Activated CD4-positive, alpha-beta T cell treated with anti-CD3 and anti-CD28 coated beads, Interleukin-2, amount 50 U/mL, for 1 hour (primary cell): ENCODE measurements around the gene WWOX.

Experiments used
- DNase-seq: peaks from one replicate; pipeline ENCODE4 v3.0.0-alpha.2; 2020

The WWOX gene

GRCh38 chr16:78278056-78278450 is 178.6 kb downstream of the WWOX start:
- DNase-seq: no peak

- no peak for DNase-seq
Measured at GRCh38 chr16:78281115-78281514, 181.7 kb downstream of the WWOX start.

GRCh38 chr16:78283548-78284251 is 184.2 kb downstream of the WWOX start:
- DNase-seq: no peak

DNA sequence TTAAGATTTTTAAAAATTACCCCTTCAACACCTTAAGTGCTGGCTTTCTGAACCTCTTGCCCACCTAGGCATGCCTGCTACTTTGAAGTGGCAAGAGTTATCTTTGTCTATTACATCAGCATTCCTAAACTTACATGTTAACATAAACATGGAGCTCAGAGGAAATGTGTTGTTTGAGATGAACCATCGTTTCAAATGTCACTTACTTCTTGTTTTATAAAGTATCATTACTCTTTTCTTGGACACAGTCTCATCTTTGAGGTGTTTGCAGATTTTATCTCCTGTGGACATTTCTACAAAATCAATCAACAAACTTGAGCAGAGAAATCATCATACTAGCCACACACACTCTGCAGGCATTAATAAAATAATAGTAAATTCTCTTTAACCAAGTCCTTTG is 184.9 kb downstream of the WWOX start:
- DNase-seq: no peak

DNA sequence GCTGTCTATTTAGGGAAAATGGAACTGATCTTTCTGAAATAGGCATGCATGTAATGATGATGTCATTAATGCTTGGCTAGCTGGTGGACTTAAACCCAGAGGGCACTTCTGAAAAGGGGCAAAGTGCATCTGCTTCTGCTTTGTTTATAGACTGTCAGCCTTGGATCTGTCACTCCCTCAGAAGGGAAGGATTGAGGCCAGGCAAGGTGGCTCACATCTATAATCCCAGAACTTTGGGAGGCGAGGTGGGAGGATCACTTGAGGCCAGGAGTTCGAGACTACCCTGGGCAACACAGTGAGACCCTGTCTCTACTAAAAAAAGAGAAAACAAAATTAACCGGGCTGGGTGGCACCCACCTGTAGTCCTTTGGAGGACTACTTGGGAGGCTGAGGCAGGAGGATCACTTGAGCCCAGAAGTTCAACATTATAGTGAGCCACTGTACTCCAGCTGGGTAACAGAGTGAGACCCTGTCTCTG is 185.5 kb downstream of the WWOX start:
- DNase-seq: no peak

- no peak for DNase-seq
Measured at GRCh38 chr16:78285437-78285922, 186.0 kb downstream of the WWOX start.

DNA sequence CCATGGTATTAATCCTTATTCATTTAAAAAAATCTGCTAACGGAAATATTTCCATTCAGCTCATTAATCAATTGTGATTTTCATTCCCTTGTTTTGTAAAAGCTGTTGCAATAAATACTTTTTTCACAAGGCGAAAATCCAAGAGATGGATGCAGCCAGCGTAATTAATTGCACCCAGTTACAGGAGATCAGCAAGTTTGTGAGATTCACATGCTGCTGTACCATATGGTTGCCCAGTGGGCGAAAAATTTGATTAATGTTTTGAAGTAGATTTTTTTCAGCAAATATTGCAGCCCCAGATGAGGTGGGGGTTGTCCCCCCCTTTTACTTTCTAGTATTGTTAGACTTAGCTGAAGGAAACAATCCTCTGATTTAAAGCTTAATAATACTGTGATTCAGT is 186.6 kb downstream of the WWOX start:
- DNase-seq: no peak

- no peak for DNase-seq
Measured at GRCh38 chr16:78288888-78289287, 189.4 kb downstream of the WWOX start.

DNA sequence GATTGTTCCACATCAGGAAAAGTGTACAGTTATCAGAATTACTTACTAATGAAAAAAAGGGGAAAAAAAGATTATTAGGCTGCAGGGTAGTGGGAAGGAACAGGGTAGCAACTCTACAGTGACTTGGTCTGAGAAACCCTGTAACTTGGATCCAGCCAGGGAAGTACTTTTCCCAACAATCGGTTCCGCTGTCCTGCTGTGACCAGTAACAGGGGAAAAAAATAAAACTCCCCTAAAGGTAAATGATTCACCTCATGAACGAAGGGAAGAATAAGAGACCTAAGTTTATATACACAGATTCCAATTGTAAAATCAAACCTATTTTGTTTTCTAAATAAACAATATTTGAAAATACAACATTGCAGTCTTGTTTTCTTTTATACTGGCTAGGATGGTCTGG is 189.9 kb downstream of the WWOX start:
- DNase-seq: no peak

DNA sequence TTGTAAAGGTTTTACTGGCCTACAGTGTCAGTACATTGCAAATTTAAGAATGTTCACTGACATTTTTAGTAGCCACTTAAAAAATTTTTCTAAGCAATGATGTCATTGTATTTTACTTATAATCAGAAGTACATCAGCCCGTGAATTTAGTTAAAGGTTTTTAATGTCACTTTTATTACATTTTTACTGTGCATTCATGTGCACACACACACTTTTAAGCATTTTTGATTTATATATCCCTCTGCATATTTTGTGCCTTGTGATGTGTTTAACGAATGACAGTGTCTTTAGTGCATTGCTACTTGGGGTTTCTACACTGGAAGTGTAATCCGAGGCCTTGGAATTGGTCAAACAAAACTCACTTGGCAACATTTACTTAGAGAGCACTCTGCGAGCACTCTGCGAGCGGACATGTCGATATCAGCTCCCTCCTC is 190.4 kb downstream of the WWOX start:
- DNase-seq: no peak

DNA sequence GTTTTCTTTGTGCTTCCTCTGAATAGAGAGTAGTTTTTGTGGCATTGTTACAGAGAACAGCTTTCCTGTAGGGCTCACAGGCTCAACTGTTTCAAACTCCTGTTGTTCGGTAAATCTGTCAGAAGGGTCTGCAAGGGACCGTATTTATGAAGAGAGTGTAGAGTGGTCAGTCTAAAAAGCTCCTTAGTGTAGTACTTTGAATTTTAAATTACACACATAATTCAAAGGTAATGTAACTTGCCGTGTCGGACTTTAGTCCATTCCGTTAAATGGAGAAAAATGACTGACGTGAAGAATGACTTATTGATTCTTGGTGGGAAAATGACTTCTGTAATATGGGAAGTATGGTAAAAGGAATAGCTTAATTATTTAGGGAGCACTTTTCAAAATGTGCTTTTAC is 190.9 kb downstream of the WWOX start:
- DNase-seq: no peak

GRCh38 chr16:78290872-78291591 is 191.6 kb downstream of the WWOX start:
- no peak for DNase-seq

- no peak for DNase-seq
Measured at GRCh38 chr16:78291604-78292003, 192.2 kb downstream of the WWOX start.

GRCh38 chr16:78292086-78292843 is 192.8 kb downstream of the WWOX start:
- DNase-seq: no peak

- DNase-seq: no peak
Measured at GRCh38 chr16:78292844-78293380, 193.5 kb downstream of the WWOX start.

DNA sequence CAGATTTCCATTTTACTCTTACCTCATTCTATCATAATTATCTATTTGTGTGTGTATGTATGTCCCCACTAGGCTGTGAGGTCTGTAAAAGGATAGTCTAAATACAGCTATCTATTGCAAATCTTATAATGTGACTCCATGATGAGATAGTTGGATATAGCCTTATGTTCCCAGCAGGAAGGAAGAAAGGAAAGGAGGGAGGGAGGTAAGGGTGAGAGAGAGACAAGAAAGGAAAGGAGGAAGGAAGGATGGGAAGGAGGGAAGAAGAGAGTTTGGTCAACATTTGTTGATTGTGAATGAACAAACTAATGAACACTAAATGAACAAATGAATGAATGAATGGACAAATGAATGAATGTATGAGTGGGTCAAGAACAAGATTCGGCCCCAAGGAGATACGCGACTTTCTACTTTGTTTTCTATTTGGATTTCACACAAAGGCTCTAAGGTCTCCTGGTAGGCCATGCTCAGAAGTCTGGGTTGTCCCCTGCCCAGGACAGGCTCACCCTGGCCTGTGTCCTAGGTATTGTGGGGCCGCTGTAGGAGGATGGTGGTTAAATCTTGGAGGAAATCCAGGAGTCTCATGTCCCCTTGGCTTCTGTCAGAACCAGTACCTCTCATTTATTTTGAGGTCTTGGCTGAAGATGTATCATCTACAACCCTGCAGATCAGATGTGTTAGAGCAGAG is 195.2 kb downstream of the WWOX start:
- DNase-seq: no peak

- DNase-seq: no peak
Measured at GRCh38 chr16:78297066-78297666, 197.7 kb downstream of the WWOX start.

- no peak for DNase-seq
Measured at GRCh38 chr16:78298986-78299385, 199.5 kb downstream of the WWOX start.

- no peak for DNase-seq
Measured at GRCh38 chr16:78300469-78300868, 201.0 kb downstream of the WWOX start.

GRCh38 chr16:78303946-78304345 is 204.5 kb downstream of the WWOX start:
- no peak for DNase-seq

DNA sequence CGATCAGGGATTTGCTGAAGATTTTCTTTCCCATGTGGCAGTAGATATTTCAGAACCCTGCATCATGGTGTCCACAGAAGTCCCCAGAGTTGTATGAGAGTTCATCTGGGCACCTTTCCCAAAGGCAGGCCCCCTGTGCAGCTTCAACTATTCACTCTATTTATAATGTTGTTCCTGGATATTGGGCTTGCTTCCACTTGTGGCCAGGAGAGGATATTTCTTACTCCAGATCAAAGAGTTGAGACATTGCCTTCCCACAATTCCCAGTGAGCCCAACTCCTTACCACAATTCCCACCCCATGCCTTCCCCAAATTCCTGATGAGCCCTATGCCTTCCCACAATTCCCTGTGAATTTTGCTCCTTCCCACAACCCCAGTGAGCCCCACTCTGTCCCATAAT is 206.9 kb downstream of the WWOX start:
- DNase-seq: no peak

DNA sequence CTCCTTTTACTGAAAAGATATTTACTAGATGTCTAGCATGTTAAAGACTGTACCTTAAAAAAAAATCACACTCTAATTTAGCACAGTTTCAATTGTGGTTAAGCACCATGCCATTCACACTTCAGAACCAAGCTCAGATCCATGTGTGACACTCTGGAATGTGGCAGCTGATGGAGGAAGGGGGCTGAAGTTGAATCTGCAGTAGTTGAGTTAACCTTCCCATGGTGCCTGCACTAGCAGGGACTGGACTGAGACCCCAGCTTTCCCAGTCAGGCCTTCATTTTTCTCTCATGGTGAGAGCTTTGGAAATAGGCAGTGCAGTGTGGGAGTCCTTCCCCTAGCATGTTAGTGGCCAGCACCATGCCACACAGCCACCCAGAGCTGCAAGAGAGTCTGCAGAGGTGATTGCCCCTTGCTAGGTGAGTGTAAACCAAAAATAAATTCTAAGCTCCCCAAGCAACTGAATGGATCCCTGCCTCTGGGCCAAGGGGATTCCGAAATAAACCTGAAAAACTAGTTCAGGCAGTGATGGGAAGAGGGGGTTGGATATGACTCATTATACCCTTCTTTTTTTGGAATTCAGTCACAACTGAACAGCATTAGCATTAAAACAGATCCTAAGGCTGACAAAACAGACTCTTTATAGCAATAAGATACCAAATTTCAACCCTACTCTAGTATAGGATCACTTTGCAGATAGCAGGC is 208.5 kb downstream of the WWOX start:
- DNase-seq: no peak
